Measurements from ENCODE around the gene TOX2. TPM values are rescaled to one million over a fixed set of nuclear protein-coding genes. Genes with fewer than 3 reads are reported as not detected.
A peak's percentile ranks its signal among the peaks of the same experiment; 100 is the strongest.

Gene TOX2
- total RNA-seq, 2 experiments from 2014 or later = 1.6 to 3.0 TPM

- DNase-seq = peak; percentile 55
- CTCF ChIA-PET = no interaction called here
Observed at GRCh38 chr20:43916881-43917371, 2.3 kb downstream of the TOX2 start.

DNA sequence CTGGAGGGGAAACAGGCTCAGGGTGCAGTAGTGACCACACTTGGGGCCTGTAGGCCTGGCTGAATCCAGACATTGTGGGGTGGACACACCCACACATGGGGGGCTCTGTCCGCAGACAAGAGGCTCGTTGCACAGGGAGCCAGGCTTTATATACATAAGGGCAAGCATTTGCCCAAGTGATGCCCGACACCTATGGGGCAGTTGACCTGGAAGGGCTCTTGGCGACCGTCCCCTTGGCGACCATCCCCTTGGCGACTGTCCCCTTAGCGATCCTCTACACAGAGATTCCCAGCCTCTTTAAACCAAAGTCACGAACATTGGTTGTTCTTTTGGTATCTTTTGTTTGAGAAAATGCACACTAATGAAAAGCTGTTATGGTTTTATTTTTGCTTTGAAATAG is 2.7 kb downstream of the TOX2 start:
- peaks cover 9% of the 10 kb centered on the region for H3K9me3 Mint-ChIP-seq (ENCODE audit: low read depth)
- intact Hi-C loops (cut with DNase I, micrococcal nuclease) = loop anchor here in 1 of 2 experiments (5.0 kb wide), 1 partner anchor 165 kb away; no protein-coding TSS in a partner anchor
- ChIA-PET POLR2A (no interaction called here), CTCF (interaction anchor here (0.8 kb wide), 1 partner anchor 68 kb away, joined by 3 read pairs; no protein-coding TSS in a partner anchor)
- H3K27ac Mint-ChIP-seq = no peak overlapping the region
- DNase-seq (no peak), ATAC-seq (no peak)
- H3K4me1 Mint-ChIP-seq = peaks cover 28% of the 10 kb centered on the region
- no peaks in the 10 kb centered on the region for H3K36me3 Mint-ChIP-seq (ENCODE audit: low read depth)
- H3K4me3 Mint-ChIP-seq = no peak overlapping the region
- H3K27me3 Mint-ChIP-seq = peaks cover 51% of the 10 kb centered on the region

More at GRCh38 chr20:43916881-43917371, 2.3 kb downstream of the TOX2 start:
- peak overlapping the region; percentile 61 for H3K4me3 Mint-ChIP-seq
- H3K36me3 Mint-ChIP-seq (ENCODE audit: low read depth) = no peaks in the 10 kb centered on the region
- POLR2A ChIA-PET = no interaction called here
- ATAC-seq = peak; percentile 62
- H3K4me1 Mint-ChIP-seq = peaks cover 25% of the 10 kb centered on the region
- intact Hi-C loops (cut with DNase I, micrococcal nuclease) = loop anchor here in 1 of 2 experiments (5.0 kb wide), 1 partner anchor 165 kb away; no protein-coding TSS in a partner anchor
- H3K27me3 Mint-ChIP-seq = peaks cover 51% of the 10 kb centered on the region
- no peak overlapping the region for H3K27ac Mint-ChIP-seq
- H3K9me3 Mint-ChIP-seq (ENCODE audit: low read depth) = peaks cover 11% of the 10 kb centered on the region

- H3K27ac Mint-ChIP-seq = no peak overlapping the region
- H3K4me1 Mint-ChIP-seq = peaks cover 49% of the 10 kb centered on the region
- H3K36me3 Mint-ChIP-seq (ENCODE audit: low read depth) = no peaks in the 10 kb centered on the region
- POLR2A ChIA-PET = no interaction called here
- intact Hi-C loops (cut with DNase I, micrococcal nuclease) = loop anchor here in 1 of 2 experiments (5.0 kb wide), 2 partner anchors 37 to 162 kb away; no protein-coding TSS in a partner anchor
- CTCF ChIA-PET = no interaction called here
- DNase-seq = no peak
- H3K9me3 Mint-ChIP-seq (ENCODE audit: low read depth) = no peaks in the 10 kb centered on the region
- peaks cover 46% of the 10 kb centered on the region for H3K27me3 Mint-ChIP-seq
- no peak overlapping the region for H3K4me3 Mint-ChIP-seq
- no peak for ATAC-seq
Observed at GRCh38 chr20:43919686-43920403, 5.2 kb downstream of the TOX2 start.

GRCh38 chr20:43920797-43921196 is 6.1 kb downstream of the TOX2 start:
- Mint-ChIP-seq H3K9me3 (ENCODE audit: low read depth) (no peaks in the 10 kb centered on the region), H3K36me3 (ENCODE audit: low read depth) (no peaks in the 10 kb centered on the region), H3K27me3 (peaks cover 43% of the 10 kb centered on the region), H3K27ac (no peak overlapping the region), H3K4me3 (no peak overlapping the region), H3K4me1 (peaks cover 52% of the 10 kb centered on the region)
- no peak for DNase-seq
- intact Hi-C loops (cut with DNase I, micrococcal nuclease) = loop anchor here in 1 of 2 experiments (5.0 kb wide), 1 partner anchor 37 kb away; no protein-coding TSS in a partner anchor
- no peak for ATAC-seq
- CTCF ChIA-PET = no interaction called here
- POLR2A ChIA-PET = no interaction called here

DNA sequence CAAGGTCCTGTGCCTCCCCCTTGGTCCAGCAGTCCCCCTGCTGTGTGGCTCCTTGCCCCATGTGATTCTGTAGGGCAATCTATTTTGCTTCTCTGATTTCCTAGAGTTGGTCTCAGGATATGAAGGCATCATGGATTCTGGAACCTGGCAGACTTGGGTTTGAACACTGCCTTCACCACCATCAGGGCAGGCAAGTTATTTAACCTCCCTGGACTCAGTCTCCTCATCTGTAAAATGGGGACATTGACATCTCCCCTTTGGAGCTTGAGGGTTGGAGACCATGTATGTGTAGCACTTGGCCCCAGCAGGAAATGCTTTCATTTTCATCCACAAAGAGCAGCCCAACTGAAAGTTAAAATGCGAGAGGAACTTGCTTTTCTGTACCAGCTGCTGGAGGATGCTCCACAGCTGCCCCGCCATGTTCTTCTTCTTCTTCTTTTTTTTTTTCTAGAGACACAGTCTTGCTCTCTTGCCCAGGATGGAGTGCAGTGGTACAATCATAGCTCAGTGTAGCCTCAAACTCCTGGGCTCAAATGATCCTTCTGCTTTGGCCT is 6.7 kb downstream of the TOX2 start:
- Mint-ChIP-seq H3K4me1 (peaks cover 55% of the 10 kb centered on the region), H3K9me3 (ENCODE audit: low read depth) (no peaks in the 10 kb centered on the region), H3K27me3 (peaks cover 45% of the 10 kb centered on the region), H3K36me3 (ENCODE audit: low read depth) (no peaks in the 10 kb centered on the region), H3K4me3 (no peak overlapping the region), H3K27ac (no peak overlapping the region)
- intact Hi-C loops (cut with DNase I, micrococcal nuclease) = loop anchor here in 1 of 2 experiments (5.0 kb wide), 1 partner anchor 36 kb away; no protein-coding TSS in a partner anchor
- ChIA-PET POLR2A (no interaction called here), CTCF (no interaction called here)
- no peak for DNase-seq
- no peak for ATAC-seq

DNA sequence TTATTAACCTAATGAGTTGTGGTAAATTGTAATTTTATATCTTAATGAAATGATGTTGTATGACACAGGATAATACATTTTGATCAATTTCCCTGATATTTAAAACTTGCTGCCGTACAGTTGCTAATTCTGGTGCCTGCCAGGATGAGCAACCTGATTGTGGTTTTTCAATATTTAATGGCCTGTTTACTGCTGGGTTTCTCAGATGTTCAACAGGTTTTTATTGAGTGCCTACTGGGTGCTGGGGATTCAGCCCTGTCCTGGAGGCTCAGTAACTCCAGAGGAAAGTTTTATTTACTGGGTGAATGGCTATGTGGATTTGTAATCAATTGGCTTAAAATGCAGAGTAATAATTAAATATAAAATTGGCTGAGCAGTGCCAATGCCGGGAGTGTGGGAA is 8.0 kb downstream of the TOX2 start:
- Mint-ChIP-seq H3K36me3 (ENCODE audit: low read depth) (no peaks in the 10 kb centered on the region), H3K4me3 (no peak overlapping the region), H3K27me3 (peaks cover 41% of the 10 kb centered on the region), H3K27ac (no peak overlapping the region), H3K9me3 (ENCODE audit: low read depth) (no peaks in the 10 kb centered on the region), H3K4me1 (peaks cover 57% of the 10 kb centered on the region)
- POLR2A ChIA-PET = no interaction called here
- intact Hi-C loops (cut with DNase I, micrococcal nuclease) = loop anchor here in 1 of 2 experiments (5.0 kb wide), 1 partner anchor 35 kb away; no protein-coding TSS in a partner anchor
- CTCF ChIA-PET = no interaction called here
- no peak for DNase-seq
- ATAC-seq = no peak

DNA sequence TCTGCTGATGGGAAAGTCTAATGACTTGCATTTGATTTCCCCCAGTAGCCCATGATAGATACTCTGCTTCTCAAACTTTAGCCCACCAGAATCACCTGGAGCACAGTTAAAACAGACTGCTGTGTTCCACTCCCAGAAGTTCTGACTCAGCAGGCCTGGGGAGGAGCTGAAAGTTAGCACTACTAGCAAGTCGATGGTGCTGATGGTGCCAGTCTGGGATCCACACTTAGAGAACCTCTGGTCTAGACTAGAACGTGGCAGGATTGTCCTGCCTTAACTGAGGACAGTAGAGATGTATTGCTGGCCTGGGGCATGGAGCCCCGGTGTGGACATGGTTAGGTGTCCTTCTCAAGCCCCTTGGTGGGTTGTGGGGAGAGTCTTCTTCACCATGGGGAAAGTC is 8.7 kb downstream of the TOX2 start:
- ChIA-PET POLR2A (no interaction called here), CTCF (interaction anchor here (0.6 kb wide), 1 partner anchor 87 kb away, joined by 3 read pairs; no protein-coding TSS in a partner anchor)
- no peak overlapping the region for H3K27ac Mint-ChIP-seq
- H3K4me3 Mint-ChIP-seq = no peak overlapping the region
- peaks cover 35% of the 10 kb centered on the region for H3K27me3 Mint-ChIP-seq
- DNase-seq = peak; percentile 47
- peak; percentile 61 for ATAC-seq
- H3K9me3 Mint-ChIP-seq (ENCODE audit: low read depth) = no peaks in the 10 kb centered on the region
- H3K4me1 Mint-ChIP-seq = peaks cover 57% of the 10 kb centered on the region
- H3K36me3 Mint-ChIP-seq (ENCODE audit: low read depth) = no peaks in the 10 kb centered on the region
- intact Hi-C loops (cut with DNase I, micrococcal nuclease) = loop anchor here in 1 of 2 experiments (5.0 kb wide), 1 partner anchor 34 kb away; no protein-coding TSS in a partner anchor

DNA sequence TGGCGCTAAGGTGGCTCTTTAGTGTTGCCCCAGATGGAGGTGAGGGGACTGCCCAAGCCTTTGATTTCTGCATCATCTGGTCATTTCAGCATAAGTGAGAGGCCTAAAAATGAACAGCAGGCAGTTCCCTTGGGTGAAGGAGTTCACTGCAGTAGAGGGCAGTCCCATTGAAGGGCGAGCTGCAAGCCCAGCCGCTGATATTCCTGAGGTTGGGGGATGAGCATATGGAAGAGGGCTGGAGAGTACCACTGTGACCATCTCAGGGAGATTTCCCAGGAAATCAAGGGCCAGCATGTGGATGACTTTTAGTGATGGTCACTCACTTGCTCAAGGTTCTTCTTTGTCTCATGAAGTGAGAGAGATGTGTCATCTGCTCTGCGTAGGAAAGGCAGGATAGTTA is 9.3 kb downstream of the TOX2 start:
- DNase-seq (no peak), ATAC-seq (no peak)
- no peaks in the 10 kb centered on the region for H3K9me3 Mint-ChIP-seq (ENCODE audit: low read depth)
- no peak overlapping the region for H3K27ac Mint-ChIP-seq
- H3K4me3 Mint-ChIP-seq = no peak overlapping the region
- ChIA-PET CTCF (interaction anchor here (0.6 kb wide), 1 partner anchor 86 kb away, joined by 3 read pairs; no protein-coding TSS in a partner anchor), POLR2A (interaction anchor here (0.5 kb wide), 1 partner anchor 245 kb away, joined by 5 read pairs; no protein-coding TSS in a partner anchor)
- peaks cover 33% of the 10 kb centered on the region for H3K27me3 Mint-ChIP-seq
- peaks cover 59% of the 10 kb centered on the region for H3K4me1 Mint-ChIP-seq
- intact Hi-C loops (cut with DNase I, micrococcal nuclease) = loop anchor here in 1 of 2 experiments (5.0 kb wide), 1 partner anchor 33 kb away; no protein-coding TSS in a partner anchor
- H3K36me3 Mint-ChIP-seq (ENCODE audit: low read depth) = no peaks in the 10 kb centered on the region

DNA sequence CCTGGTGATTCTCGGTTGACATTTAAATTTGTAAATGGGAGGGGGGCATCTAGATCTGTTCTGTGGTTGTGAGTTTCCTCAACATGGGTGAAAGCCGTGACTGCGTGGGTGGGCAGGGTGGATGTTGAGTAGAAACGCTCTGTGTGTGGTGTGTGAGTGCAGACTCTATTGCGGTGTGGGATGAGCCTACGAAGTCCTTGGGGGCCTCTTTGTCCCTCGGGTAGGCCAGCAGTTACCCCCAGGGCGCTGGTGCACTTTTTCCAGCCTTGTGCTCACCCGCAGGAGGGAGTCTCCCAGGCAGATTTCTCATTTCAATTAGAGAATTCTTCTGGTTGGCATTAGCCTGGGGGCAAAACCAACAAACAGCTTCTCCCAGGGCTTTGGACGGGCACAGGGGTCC is 10.6 kb downstream of the TOX2 start:
- peak overlapping the region; percentile 28 for H3K4me3 Mint-ChIP-seq
- ChIA-PET POLR2A (interaction anchor here (0.5 kb wide), 1 partner anchor 15 kb away, joined by 3 read pairs; no protein-coding TSS in a partner anchor), CTCF (interaction anchor here (0.7 to 0.9 kb wide), 2 partner anchors 155 to 175 kb away, joined by 3 read pairs; no protein-coding TSS in a partner anchor)
- peak; percentile 75 for ATAC-seq
- H3K27ac Mint-ChIP-seq = peak overlapping the region; percentile 53
- intact Hi-C loops (cut with DNase I, micrococcal nuclease) = loop anchor here in 1 of 2 experiments (1.0 kb wide), 1 partner anchor 30 kb away; no protein-coding TSS in a partner anchor
- DNase-seq = peak; percentile 83
- peaks cover 59% of the 10 kb centered on the region for H3K4me1 Mint-ChIP-seq
- H3K9me3 Mint-ChIP-seq (ENCODE audit: low read depth) = no peaks in the 10 kb centered on the region
- peaks cover 27% of the 10 kb centered on the region for H3K27me3 Mint-ChIP-seq
- H3K36me3 Mint-ChIP-seq (ENCODE audit: low read depth) = no peaks in the 10 kb centered on the region

GRCh38 chr20:43925801-43926200 is 11.1 kb downstream of the TOX2 start:
- Mint-ChIP-seq H3K9me3 (ENCODE audit: low read depth) (no peaks in the 10 kb centered on the region), H3K27me3 (peaks cover 27% of the 10 kb centered on the region), H3K4me3 (peak overlapping the region; percentile 8), H3K27ac (no peak overlapping the region), H3K36me3 (ENCODE audit: low read depth) (no peaks in the 10 kb centered on the region), H3K4me1 (peaks cover 59% of the 10 kb centered on the region)
- ChIA-PET POLR2A (interaction anchor here (0.5 kb wide), 1 partner anchor 14 kb away, joined by 3 read pairs; no protein-coding TSS in a partner anchor), CTCF (interaction anchor here (0.5 to 1.2 kb wide), 4 partner anchors 9 to 176 kb away, joined by 3 to 4 read pairs (median 3); no protein-coding TSS in a partner anchor)
- intact Hi-C loops (cut with DNase I, micrococcal nuclease) = loop anchor here in 1 of 2 experiments (1.0 kb wide), 1 partner anchor 30 kb away; no protein-coding TSS in a partner anchor
- DNase-seq (peak; percentile 41), ATAC-seq (peak; percentile 24)
